Naive thymus-derived CD8-positive, alpha-beta T cell (primary cell): ENCODE measurements around the gene CHD2. TPM values are rescaled to one million over a fixed set of nuclear protein-coding genes. Genes with fewer than 3 reads are reported as not detected.
"Not testable (repeated sequence)": the region's sequence is repeated elsewhere in the genome, so short reads cannot be mapped to it uniquely, and the experiment has no call there.

Experiments
- ATAC-seq, 2 donors: fragments of 150-1000 bp; cut with Tn5 transposase in 1 of 2; sonication (Bioruptor Pico), chemical (Tn5 transposase) in 1 of 2; 1 replicate in 1 of 2; 2 replicates in 1 of 2; pipeline ENCODE4 v1.10.0; 2021; ENCODE audit warnings: mild to moderate bottlenecking in 2 of 2, moderate library complexity in 2 of 2
- POLR2A ChIA-PET: fragments of 350-600 bp; sonication (Branson Sonifier 250); formaldehyde crosslinking; loops from one replicate; lab custom pipeline; 2021; ENCODE audit warnings: antibody characterized with exemption; lab: Charles Lee
- DNase-seq, 10 donors: peaks; one replicate each; pipeline versions ENCODE4 v3.0.0 to v3.0.0-alpha.2; 2020 to 2022
- H3K27ac Mint-ChIP-seq, 10 donors: one replicate each; pipeline ENCODE4 v1.8.0; 2020 to 2022; ENCODE audit warnings: mild to moderate bottlenecking in 10 of 10, mixed read lengths in 10 of 10, moderate library complexity in 4 of 10, inconsistent platforms in 1 of 10
- H3K27me3 Mint-ChIP-seq, 5 donors: one replicate each; pipeline ENCODE4 v1.8.0; 2021 to 2022; ENCODE audit warnings: mixed read lengths in 5 of 5
- H3K36me3 Mint-ChIP-seq, 3 donors: one replicate each; pipeline ENCODE4 v1.8.0; 2020 to 2022; ENCODE audit warnings: mixed read lengths in 3 of 3, mild to moderate bottlenecking in 2 of 3, inconsistent platforms in 1 of 3
- H3K4me1 Mint-ChIP-seq, 4 donors: one replicate each; pipeline ENCODE4 v1.8.0; 2021 to 2022; ENCODE audit warnings: mixed read lengths in 4 of 4
- H3K4me3 Mint-ChIP-seq, 10 donors: one replicate each; pipeline ENCODE4 v1.8.0; 2020 to 2022; ENCODE audit warnings: mild to moderate bottlenecking in 10 of 10, mixed read lengths in 10 of 10, moderate library complexity in 6 of 10, inconsistent platforms in 1 of 10
- H3K9me3 Mint-ChIP-seq, 9 donors: one replicate each; pipeline ENCODE4 v1.8.0; 2020 to 2022; ENCODE audit warnings: mixed read lengths in 9 of 9, mild to moderate bottlenecking in 3 of 9, inconsistent platforms in 1 of 9, moderate library complexity in 1 of 9
- polyA plus RNA-seq, 3 donors: library from polyadenylated mRNA; unstranded; fragments of 300-500 nt; fragmentation: Illumina TruSeq; gene quantifications; one replicate each; pipeline ENCODE4 v1.2.3, GENCODE V29; 2021
- total RNA-seq, 8 experiments: library from RNA in 2 of 8; stranded (reverse) in 2 of 8; gene quantifications; one replicate each; pipeline ENCODE4 v1.2.3 and lab custom pipeline; 2021 to 2026

Gene CHD2
- total and polyA plus RNA-seq, 5 experiments from 2014 or later: 53.1 to 427 (median 101) TPM

DNA sequence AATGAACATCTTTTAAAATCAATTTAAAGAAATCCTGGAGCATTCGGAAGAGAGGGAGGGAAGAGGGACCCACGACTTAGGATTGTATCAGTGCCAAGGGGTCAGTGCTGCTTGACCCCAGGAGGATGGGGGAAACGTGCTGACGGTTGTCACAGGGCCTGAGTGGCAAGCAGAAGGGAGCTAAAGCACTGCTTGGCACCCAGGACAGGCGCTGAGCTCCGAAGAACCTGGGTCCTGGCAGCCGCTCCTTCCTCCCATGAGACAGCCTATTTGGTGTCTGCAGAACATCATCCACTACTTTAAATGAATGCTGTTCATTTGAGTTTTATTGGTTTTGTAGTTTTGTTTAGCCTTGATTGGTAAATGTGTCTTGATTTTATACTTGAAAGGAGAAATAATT lies 134.4 kb downstream of the CHD2 start:
- Mint-ChIP-seq H3K9me3 (no peaks in the 10 kb centered on the region), H3K36me3 (no peaks in the 10 kb centered on the region), H3K4me3 (no peak overlapping the region), H3K27ac (no peak overlapping the region), H3K27me3 (peaks cover 0 to 4% (median 2%) of the 10 kb centered on the region in 5 donors), H3K4me1 (peaks cover 17 to 23% (median 20%) of the 10 kb centered on the region in 4 donors)
- DNase-seq (no peak), ATAC-seq (no peak)
- POLR2A ChIA-PET: no interaction called here

DNA sequence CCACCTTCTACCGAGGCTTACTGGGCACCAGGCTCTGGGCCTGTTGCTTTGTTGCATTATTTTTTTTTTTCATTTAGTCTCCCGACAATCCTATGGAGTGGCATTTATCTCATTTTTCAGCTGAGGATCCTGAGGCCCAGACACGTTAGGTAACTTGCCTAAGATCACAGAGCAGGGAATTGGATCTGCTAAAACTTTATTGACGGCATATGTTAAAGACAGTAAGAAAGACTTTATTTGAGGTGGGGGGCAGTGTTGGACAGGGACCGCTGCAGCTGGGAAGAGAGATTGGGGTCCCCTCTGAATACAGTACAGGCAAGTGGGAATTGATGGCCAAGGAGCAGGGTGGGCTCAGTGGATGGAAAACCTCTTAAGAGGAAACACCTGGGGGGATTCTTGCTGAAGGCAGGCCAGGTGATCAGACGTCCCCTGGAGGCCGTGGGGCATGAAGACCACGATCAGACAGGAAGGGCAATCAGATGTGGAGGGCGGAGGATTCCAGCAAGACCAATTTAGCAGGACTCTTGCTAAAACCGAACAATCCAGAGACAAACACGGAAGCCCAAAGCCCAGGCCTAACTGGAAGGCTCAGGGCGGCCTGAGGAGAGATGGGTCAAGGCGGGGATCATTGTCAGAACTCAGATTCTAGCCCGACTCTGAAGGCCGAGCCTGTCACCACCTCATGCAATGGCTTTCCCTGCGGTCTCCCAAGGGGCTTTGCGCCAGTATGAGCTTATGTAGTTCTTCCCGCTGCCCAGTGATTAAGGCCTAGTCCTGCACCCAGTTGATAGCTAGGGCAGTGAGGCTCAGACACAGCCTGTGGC lies 135.2 kb downstream of the CHD2 start:
- DNase-seq: peak in 1 of 10 donors; percentile 27
- Mint-ChIP-seq H3K4me3 (peak overlapping the region in 1 of 10 donors; percentile 8), H3K36me3 (no peaks in the 10 kb centered on the region), H3K27ac (peak overlapping the region in 1 of 10 donors; percentile 25), H3K4me1 (peaks cover 10 to 17% (median 14%) of the 10 kb centered on the region in 4 donors), H3K27me3 (peaks cover 0 to 4% (median 2%) of the 10 kb centered on the region in 5 donors), H3K9me3 (no peaks in the 10 kb centered on the region)
- peak in 1 of 2 donors; percentile 43 for ATAC-seq
- POLR2A ChIA-PET: interaction anchor here (1.0 kb wide), 1 partner anchor 12 kb away, joined by 4 read pairs; no protein-coding TSS in a partner anchor

DNA sequence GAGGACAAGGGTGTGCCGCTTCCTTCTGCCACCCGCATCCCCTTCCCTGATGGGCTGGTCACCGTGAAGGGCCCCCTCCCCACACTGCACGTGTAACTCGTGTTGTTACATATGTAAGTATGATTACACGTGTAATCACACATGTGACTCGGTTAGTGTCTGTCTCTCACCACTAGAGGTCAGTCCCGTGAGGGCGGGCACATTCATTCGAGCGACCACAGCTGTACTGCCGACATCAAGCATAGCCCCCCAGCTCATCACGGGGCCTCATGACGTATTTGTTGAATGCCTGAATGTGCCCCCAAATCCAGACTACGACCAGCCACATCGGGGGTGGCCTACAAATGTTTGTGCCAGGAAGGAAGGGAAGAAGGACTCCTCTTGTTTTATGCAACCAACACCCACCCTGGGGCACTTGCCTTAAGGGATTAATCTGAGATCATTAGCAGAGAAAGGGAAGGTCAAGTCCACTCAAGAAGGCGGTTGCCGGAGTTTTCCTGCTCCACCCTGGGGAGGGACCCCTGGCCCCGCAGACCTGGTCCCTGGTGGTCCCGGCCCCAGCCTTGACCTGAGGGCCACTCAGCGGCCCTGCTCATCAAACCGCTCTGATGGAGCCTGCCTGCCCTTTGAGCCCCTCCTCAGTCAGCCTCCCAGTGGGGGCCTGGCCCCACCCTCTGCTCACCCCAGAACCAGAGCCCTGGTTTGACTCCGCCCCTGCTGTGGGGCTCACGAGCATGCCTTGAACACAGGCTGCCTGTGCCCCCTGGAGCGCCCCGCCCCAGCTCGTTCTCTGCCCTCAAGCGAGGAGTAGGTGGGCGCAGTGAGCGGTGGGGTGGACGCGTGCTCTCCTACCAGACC lies 136.1 kb downstream of the CHD2 start:
- Mint-ChIP-seq H3K27me3 (peaks cover 0 to 10% (median 2%) of the 10 kb centered on the region in 5 donors), H3K27ac (peak overlapping the region in 5 of 10 donors; percentile 4 to 76 (median 63)), H3K4me3 (peak overlapping the region in 9 of 10 donors; percentile 47 to 85 (median 72)), H3K9me3 (no peaks in the 10 kb centered on the region), H3K36me3 (no peaks in the 10 kb centered on the region), H3K4me1 (peaks cover 5 to 15% (median 9%) of the 10 kb centered on the region in 4 donors)
- ATAC-seq (peak; percentile 82 to 84), DNase-seq (peak in 8 of 10 donors; percentile 20 to 64 (median 39))
- POLR2A ChIA-PET: interaction anchor here (1.0 to 1.1 kb wide), 2 partner anchors 11 to 24 kb away, joined by 3 to 4 read pairs; no protein-coding TSS in a partner anchor

DNA sequence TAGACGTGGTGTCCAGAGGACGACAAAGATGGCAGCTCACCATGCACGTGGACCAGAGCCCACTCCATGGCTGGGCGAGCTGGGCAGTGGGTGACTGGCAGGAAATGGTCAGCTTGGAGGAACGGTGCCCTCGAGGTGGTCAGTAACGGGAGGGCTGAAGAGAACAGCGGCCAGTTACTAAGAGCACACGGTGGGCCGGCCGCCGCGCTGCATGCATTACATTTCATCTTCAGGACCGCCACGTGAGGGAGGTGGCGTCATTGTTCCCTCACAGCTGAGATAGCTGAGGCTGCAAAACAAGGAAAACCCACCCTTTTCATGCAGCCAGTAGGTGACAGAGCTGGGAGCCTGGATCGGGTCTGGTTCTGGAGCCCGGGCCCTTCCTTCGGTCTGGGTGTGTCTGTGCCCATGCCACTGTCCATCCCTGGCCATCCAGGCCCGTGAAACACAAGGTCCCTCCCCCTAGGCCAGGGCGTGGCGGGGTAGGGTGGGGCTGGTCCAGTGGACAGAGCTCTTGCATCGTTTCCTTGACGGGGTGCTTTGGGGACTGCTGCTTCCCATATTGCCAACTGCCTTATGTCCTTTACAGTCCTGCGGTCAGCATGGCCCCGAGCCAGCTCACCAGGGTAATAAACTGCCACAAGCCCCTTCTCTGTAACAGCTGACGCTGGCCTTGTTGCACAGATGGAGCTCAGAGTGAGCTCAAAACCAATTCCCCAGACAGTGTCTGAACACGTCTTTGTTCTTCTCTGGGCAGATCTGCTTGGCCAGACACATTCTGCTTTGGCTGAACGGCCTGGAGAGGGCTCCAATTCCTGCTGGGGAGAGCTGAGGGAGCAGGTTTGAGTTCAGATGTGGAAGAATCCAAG lies 137.1 kb downstream of the CHD2 start:
- H3K27me3 Mint-ChIP-seq: peaks cover 0 to 10% (median 2%) of the 10 kb centered on the region in 5 donors
- H3K27ac Mint-ChIP-seq: no peak overlapping the region
- peak in 1 of 10 donors; percentile 46 for DNase-seq
- no peak for ATAC-seq
- H3K4me1 Mint-ChIP-seq: peaks cover 5 to 13% (median 9%) of the 10 kb centered on the region in 4 donors
- peak overlapping the region in 1 of 10 donors; percentile 14 for H3K4me3 Mint-ChIP-seq
- POLR2A ChIA-PET: interaction anchor here (1.1 kb wide), 1 partner anchor 23 kb away, joined by 3 read pairs; no protein-coding TSS in a partner anchor
- H3K9me3 Mint-ChIP-seq: no peaks in the 10 kb centered on the region
- H3K36me3 Mint-ChIP-seq: no peaks in the 10 kb centered on the region

DNA sequence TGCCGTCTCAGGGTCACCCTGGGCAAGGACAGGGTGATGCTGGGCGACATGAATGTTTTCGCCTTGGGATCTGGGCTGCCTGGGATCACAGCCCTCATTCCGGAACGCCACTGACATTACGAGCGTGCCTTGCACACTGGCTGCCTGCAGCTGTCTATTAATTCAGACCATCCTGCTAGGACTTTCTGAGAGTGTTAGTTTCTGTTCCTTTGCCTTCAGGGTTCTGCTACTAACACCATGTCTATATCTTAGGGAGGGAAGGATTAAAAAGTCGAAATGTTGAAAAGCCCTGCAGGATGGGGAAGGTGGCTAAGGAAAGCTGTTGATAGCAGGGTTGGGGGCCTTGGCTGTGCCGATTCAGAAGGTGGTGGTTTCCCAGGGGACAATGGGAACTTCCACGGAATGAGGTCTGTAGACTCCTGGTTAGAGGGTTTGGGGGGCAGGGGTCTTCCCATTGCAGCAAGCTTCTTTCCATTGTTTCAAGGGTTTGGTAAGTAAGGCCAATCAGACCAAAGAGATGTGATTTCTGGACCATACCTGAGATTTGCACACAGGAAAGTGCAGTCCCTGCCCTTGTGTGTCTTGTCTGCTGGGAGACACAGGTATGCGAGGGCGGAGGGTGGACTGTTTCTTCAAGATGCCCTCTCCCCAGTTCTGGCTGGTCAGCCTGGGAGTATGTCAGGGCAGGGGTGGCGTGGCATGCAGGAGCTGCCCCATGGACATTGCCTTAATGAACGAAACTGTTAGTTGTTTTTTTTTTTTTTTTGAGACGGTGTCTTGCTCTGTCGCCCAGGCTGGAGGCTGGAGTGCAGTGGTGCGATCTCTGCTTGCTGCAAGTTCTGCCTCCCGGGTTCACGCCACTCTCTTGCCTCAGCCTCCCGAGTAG lies 137.9 kb downstream of the CHD2 start:
- peaks cover 1 to 10% (median 2%) of the 10 kb centered on the region in 5 donors for H3K27me3 Mint-ChIP-seq
- H3K9me3 Mint-ChIP-seq: no peaks in the 10 kb centered on the region
- DNase-seq (peak in 1 of 10 donors; percentile 19), ATAC-seq (no peak)
- H3K27ac Mint-ChIP-seq: no peak overlapping the region
- no peaks in the 10 kb centered on the region for H3K36me3 Mint-ChIP-seq
- peaks cover 5 to 13% (median 9%) of the 10 kb centered on the region in 4 donors for H3K4me1 Mint-ChIP-seq
- POLR2A ChIA-PET: no interaction called here
- peak overlapping the region in 1 of 10 donors; percentile 10 for H3K4me3 Mint-ChIP-seq

DNA sequence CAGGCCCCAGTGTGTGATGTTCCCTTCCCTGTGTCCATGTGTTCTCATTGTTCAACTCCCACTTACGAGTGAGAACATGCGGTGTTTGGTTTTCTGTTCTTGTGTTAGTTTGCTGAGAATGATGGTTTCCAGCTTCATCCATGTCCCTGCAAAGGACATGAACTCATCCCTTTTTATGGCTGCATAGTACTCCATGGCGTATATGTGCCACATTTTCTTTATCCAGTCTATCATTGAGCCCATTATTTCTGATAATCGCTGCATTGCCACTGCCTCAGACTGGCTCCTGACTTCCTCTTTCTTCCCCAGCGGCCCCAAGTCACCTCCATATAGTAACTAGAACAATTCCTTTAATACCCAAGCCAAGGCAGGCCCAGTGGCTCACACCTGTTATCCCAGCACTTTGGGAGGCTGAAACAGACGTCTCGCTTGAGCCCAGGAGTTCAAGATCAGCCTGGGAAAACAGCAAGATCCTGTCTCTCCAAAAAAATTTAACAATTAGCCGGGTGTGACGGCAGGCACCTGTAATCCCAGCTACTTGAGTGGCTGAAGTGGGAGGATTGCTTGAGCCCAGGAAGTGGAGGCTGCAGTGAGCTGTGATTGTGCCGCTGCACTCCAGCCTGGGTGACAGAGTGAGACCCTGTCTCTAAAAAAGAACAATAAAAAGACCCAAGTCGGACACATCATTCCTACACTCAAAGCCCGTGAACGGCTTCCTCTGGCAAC lies 139.6 kb downstream of the CHD2 start:
- H3K36me3 Mint-ChIP-seq, H3K9me3 Mint-ChIP-seq, POLR2A ChIA-PET, H3K27ac Mint-ChIP-seq, ATAC-seq: not testable (repeated sequence)
- Mint-ChIP-seq H3K4me3 (peak overlapping the region in 1 of 10 donors; percentile 21), H3K27me3 (peaks cover 1 to 10% (median 4%) of the 10 kb centered on the region in 5 donors), H3K4me1 (peaks cover 5 to 13% (median 9%) of the 10 kb centered on the region in 4 donors)
- peak in 1 of 10 donors; percentile 36 for DNase-seq

DNA sequence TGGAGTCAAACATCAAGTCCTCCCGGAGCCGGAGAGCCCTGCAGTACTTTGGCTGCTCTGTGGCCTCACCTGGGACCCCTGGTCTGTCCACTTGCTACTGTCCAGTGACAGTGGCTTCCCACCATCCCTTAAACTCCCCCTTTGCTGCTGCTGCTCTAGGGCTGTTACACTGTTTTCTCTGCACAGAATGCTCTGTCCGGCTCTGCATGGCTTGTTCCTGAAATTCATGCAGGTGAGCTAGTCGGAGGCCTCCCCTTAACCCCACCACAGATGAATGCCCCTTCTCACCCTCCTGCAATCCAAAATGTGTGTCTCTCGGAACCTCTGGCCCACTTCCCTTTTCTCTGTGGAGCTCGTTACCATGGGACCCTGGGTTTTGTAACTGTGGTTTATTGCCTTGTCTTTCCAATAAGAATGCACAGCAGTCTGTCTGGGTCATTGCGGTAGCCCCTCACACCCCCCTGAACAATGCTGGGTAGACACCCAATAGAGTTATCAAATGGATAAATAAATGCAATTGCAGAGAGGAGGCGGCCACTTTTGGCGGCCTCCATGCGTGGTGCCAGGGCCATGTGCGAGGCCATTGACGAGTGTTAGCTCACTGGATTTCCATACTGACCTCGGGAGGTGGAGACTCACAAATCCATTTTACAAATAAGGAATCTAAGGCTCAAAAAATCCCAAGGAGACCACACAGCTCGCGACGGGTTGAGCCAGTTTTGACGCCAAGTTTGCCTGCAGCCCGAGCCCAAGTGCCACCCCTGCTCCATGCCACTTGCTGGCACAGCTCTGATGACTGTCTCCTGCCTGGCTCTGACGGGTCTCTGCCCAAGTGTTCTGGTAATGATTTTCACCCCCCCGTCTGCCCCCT lies 140.4 kb downstream of the CHD2 start:
- no peaks in the 10 kb centered on the region for H3K36me3 Mint-ChIP-seq
- H3K4me3 Mint-ChIP-seq: no peak overlapping the region
- peak overlapping the region in 2 of 10 donors; percentile 24 to 65 for H3K27ac Mint-ChIP-seq
- no peak for ATAC-seq
- peaks cover 0 to 2% (median 0%) of the 10 kb centered on the region in 9 donors for H3K9me3 Mint-ChIP-seq
- POLR2A ChIA-PET: interaction anchor here (0.7 kb wide), 1 partner anchor 1437 kb away, joined by 3 read pairs; no protein-coding TSS in a partner anchor
- peaks cover 0 to 10% (median 2%) of the 10 kb centered on the region in 5 donors for H3K27me3 Mint-ChIP-seq
- peaks cover 5 to 9% (median 6%) of the 10 kb centered on the region in 4 donors for H3K4me1 Mint-ChIP-seq
- DNase-seq: peak in 1 of 10 donors; percentile 16

DNA sequence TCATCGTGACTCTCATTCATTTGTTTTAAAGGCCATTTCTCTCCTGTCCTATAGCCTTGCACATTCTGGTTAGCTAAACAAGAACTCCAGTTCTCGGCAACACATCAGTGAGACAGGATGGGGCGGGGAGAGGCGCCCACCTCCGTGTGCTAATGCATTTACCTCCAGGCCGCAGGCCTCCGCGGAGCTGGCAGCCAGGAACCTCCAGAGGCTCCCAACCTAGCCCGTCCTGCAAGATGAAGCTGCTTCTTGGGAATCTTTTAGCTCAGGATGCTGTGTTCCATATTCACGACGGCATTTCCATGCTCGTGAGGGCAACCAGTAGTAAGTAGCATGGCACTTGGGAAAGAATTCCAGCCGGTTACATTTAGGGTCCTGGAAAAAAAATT lies 141.0 kb downstream of the CHD2 start:
- peaks cover 0 to 10% (median 1%) of the 10 kb centered on the region in 5 donors for H3K27me3 Mint-ChIP-seq
- ATAC-seq (no peak), DNase-seq (peak in 1 of 10 donors; percentile 53)
- POLR2A ChIA-PET: no interaction called here
- peaks cover 0 to 7% (median 2%) of the 10 kb centered on the region in 9 donors for H3K9me3 Mint-ChIP-seq
- H3K4me3 Mint-ChIP-seq: no peak overlapping the region
- peaks cover 0 to 4% (median 3%) of the 10 kb centered on the region in 3 donors for H3K36me3 Mint-ChIP-seq
- H3K4me1 Mint-ChIP-seq: peaks cover under 1 to 4% (median 2%) of the 10 kb centered on the region in 4 donors
- peak overlapping the region in 1 of 10 donors; percentile 24 for H3K27ac Mint-ChIP-seq

DNA sequence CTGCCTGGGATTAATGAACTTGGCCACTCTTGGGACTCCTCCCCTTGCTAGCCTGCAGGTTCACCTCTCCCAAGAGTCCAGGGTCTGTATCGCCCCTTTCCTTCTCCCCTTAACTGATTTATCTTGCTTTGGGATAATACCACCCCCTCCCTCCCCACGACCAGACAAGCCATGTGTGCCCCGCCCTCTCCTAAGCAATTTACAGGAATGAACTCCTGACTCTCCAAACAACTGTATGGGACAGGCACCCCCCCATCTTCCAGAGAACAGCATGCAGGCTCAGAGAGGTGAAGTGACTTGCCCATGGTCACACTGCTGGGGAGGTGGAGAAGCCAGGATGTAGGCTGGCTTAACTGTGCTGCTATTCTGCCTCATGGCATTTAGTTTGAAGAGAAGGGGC lies 142.1 kb downstream of the CHD2 start:
- H3K4me1 Mint-ChIP-seq: peaks cover 0 to 13% (median 11%) of the 10 kb centered on the region in 4 donors
- no peak overlapping the region for H3K4me3 Mint-ChIP-seq
- H3K27ac Mint-ChIP-seq: no peak overlapping the region
- POLR2A ChIA-PET: no interaction called here
- peaks cover 0 to 10% (median 1%) of the 10 kb centered on the region in 5 donors for H3K27me3 Mint-ChIP-seq
- peaks cover 0 to 8% (median 6%) of the 10 kb centered on the region in 3 donors for H3K36me3 Mint-ChIP-seq
- DNase-seq (peak in 1 of 10 donors; percentile 2), ATAC-seq (no peak)
- peaks cover 0 to 13% (median 4%) of the 10 kb centered on the region in 9 donors for H3K9me3 Mint-ChIP-seq
